ENCODE results near the gene CCDC38. TPM values are rescaled to one million over a fixed set of nuclear protein-coding genes. Genes with fewer than 3 reads are reported as not detected.

CCDC38 gene
- total RNA-seq, 1 donor from 2014 or later = not detected

- DNase-seq (ENCODE audit: low spot score) = no peak
These were observed 105.0 kb downstream of the CCDC38 start for GRCh38 chr12:95837240-95838038.

DNA sequence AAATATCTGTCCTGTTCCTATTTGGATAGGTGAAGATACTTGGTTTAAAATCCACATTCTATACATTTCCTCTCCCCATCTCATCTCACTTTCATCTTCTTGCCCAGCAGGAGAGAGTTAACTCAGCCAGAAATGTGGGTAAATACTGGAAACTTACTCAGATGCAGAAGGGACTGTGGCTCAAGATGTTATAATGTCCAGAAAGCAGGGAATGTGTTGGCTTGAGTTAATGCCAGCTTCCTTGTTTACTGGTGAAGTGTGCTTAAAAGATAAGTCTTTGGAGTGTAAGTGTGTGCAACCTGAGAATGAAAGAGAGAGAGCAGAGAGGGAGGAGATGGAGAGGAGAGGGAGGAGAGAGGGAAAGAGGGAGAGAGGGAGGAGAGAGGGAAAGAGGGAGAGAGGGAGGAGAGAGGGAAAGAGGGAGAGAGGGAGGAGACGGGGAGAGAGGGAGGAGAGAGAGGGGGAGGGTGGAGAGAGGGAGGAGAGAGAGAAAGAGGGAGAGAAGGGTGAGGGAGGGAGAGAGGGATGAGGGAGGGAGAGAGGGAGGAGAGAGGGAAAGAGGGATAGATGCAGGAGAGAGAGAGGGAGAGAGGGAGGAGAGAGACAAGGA, 105.7 kb downstream of the CCDC38 start:
- no peak for DNase-seq (ENCODE audit: low spot score)

- DNase-seq (ENCODE audit: low spot score) = no peak
These were observed 106.2 kb downstream of the CCDC38 start for GRCh38 chr12:95836185-95836609.

GRCh38 chr12:95834572-95834971, 107.8 kb downstream of the CCDC38 start:
- DNase-seq (ENCODE audit: low spot score) = no peak

DNA sequence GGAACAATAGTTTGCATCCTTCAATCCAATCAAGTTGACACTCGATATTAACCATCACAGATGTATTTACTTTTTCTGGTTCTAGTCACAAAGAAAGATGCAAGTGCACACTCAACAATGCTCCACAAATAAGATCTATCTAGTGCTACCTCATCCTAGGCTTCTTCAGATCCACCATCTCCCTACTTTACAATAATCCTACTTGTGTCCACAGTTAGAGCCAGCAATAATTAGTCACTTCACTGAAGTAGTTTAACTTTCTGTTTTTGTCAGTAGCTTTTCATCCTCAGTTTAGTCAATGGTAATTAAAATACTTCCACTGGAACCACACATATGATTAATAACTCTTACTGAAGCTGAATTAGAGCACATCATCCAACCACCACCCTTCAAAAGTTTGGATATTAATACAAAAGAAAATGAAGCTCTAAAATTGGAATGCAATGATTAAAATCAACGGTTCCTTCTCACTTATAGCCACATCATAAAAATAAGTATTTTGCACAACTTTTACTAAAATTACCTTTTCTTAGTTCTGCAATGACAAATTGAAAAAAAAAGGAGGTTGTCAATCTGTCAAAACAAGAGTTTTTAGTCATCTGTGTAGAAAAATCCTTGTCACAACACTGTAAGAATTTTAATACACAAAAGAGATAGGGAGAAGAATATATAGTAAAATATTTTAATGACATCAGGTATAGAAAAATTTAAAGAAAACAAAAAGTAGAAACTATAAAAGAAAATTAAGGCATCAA, 111.9 kb downstream of the CCDC38 start:
- no peak for DNase-seq (ENCODE audit: low spot score)

DNA sequence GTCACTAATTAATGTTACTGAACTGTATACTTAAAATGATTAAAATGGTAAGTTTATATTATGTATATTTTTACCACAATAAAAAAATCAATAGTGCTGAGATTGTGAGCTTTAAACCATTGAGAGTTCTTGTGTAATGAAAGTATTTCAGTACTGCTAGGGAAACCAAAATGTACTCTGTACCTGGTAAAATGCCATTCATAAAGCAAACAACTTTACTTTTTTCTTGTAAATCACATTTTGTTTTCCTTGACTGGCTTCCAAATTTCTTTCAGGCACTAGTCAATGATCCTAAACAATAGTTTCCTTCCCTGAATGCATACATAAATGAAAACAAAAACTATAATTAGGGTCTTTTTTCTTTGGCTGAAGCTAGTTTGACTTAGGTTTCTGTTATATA, 113.0 kb downstream of the CCDC38 start:
- DNase-seq (ENCODE audit: low spot score) = no peak

DNA sequence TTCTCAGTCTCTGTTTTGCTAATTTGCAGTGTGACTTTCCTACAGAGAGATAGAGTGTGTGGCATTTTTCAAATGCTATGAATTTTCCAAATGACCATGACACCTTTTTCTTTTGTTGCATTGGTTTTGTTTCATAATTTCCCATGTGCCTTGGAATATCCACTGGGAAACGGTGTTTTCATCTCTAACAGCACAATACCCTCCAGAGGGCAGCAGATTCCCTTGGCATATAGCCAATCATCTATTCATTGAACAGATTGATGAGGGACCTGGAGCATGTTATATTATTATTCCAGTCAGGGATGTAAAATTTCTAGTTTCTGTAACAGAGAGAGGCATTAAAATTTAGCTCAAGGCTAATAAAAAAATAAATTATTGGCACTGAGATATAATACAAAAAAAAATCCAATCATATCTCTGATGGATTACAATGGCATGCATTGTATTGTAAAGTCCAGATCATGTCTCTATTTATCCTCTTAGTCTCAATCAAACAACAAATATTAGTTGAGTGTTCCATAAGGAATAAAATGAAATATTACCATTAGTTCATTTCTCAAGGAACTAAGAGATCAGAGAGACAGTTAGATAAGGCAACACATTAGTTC, 122.2 kb downstream of the CCDC38 start:
- no peak for DNase-seq (ENCODE audit: low spot score)

Other genes with a start within 250 kb of the CCDC38 start
- gene NTN4, start 151.8 kb downstream of the CCDC38 start, total RNA-seq = 11.6 TPM
- gene SNRPF, start 83.7 kb downstream of the CCDC38 start, total RNA-seq = 15.7 TPM
- gene AMDHD1, start 717 bp upstream of the CCDC38 start, total RNA-seq = 0.42 TPM
- gene HAL, start 53.7 kb upstream of the CCDC38 start, total RNA-seq = 2.5 TPM
- gene LTA4H, start 93.0 kb upstream of the CCDC38 start, total RNA-seq = 47.0 TPM